Nephron (organoid): ENCODE data around the gene DNAJB11.
"Not testable (repeated sequence)": the region's sequence is repeated elsewhere in the genome, so short reads cannot be mapped to it uniquely, and the experiment has no call there.

Experiments
- H3K27ac Mint-ChIP-seq, 3 experiments: 2 replicates each; pipeline ENCODE4 v1.8.0; 2020; ENCODE audit warnings: mixed read lengths in 3 of 3, mild to moderate bottlenecking in 2 of 3, moderate library complexity in 1 of 3
- H3K27me3 Mint-ChIP-seq: 2 replicates; pipeline ENCODE4 v1.8.0; 2021; ENCODE audit warnings: low read depth, mild to moderate bottlenecking, moderate library complexity, mixed read lengths
- H3K36me3 Mint-ChIP-seq: 2 replicates; pipeline ENCODE4 v1.8.0; 2020; ENCODE audit warnings: low read depth, mixed read lengths
- H3K4me1 Mint-ChIP-seq: 2 replicates; pipeline ENCODE4 v1.8.0; 2020; ENCODE audit warnings: mixed read lengths
- H3K4me3 Mint-ChIP-seq, 3 experiments: 2 replicates each; pipeline ENCODE4 v1.8.0; 2020; ENCODE audit warnings: mild to moderate bottlenecking in 3 of 3, mixed read lengths in 3 of 3, moderate library complexity in 2 of 3
- H3K9me3 Mint-ChIP-seq: 2 replicates; pipeline ENCODE4 v1.8.0; 2020; ENCODE audit warnings: mixed read lengths
- CTCF ChIP-seq, 3 experiments: fragments of 200-600 bp; sonication (generic); IDR thresholded peaks; one replicate each; pipeline ENCODE4 v1.5.0; 2021; ENCODE audit warnings: antibody characterized with exemption in 3 of 3; ENCODE audit not compliant: unreplicated experiment in 3 of 3

The DNAJB11 gene

GRCh38 chr3:186525369-186526255 is 44.9 kb upstream of the DNAJB11 start:
- Mint-ChIP-seq H3K4me1 (peaks cover 6% of the 10 kb centered on the region), H3K9me3 (no peaks in the 10 kb centered on the region), H3K36me3 (no peaks in the 10 kb centered on the region), H3K4me3 (no peak overlapping the region), H3K27me3 (peaks cover 15% of the 10 kb centered on the region), H3K27ac (peak overlapping the region in 1 of 3 experiments; percentile 59)
- no peak for TF ChIP-seq CTCF (IDR thresholded peaks at IDR 0.05; ENCODE audit: unreplicated experiment in 3 of 3)

- peaks cover under 1% of the 10 kb centered on the region for H3K4me1 Mint-ChIP-seq
- H3K27ac Mint-ChIP-seq: no peak overlapping the region
- H3K4me3 Mint-ChIP-seq: no peak overlapping the region
- H3K27me3 Mint-ChIP-seq: peaks cover 15% of the 10 kb centered on the region
- no peak for TF ChIP-seq CTCF (IDR thresholded peaks at IDR 0.05; ENCODE audit: unreplicated experiment in 3 of 3)
- no peaks in the 10 kb centered on the region for H3K36me3 Mint-ChIP-seq
- no peaks in the 10 kb centered on the region for H3K9me3 Mint-ChIP-seq
These were observed 44.3 kb upstream of the DNAJB11 start for GRCh38 chr3:186526256-186526606.

- H3K4me3 Mint-ChIP-seq: no peak overlapping the region
- no peaks in the 10 kb centered on the region for H3K36me3 Mint-ChIP-seq
- H3K4me1 Mint-ChIP-seq: no peaks in the 10 kb centered on the region
- H3K27ac Mint-ChIP-seq: no peak overlapping the region
- peaks cover 15% of the 10 kb centered on the region for H3K27me3 Mint-ChIP-seq
- no peak for TF ChIP-seq CTCF (IDR thresholded peaks at IDR 0.05; ENCODE audit: unreplicated experiment in 3 of 3)
- H3K9me3 Mint-ChIP-seq: no peaks in the 10 kb centered on the region
These were observed 41.1 kb upstream of the DNAJB11 start for GRCh38 chr3:186529201-186529999.

- no peak for TF ChIP-seq CTCF (IDR thresholded peaks at IDR 0.05; ENCODE audit: unreplicated experiment in 3 of 3)
- H3K27ac Mint-ChIP-seq: peak overlapping the region in 2 of 3 experiments; percentile 14 to 69
- H3K27me3 Mint-ChIP-seq: peaks cover 13% of the 10 kb centered on the region
- H3K9me3 Mint-ChIP-seq: no peaks in the 10 kb centered on the region
- no peaks in the 10 kb centered on the region for H3K4me1 Mint-ChIP-seq
- H3K4me3 Mint-ChIP-seq: no peak overlapping the region
- H3K36me3 Mint-ChIP-seq: no peaks in the 10 kb centered on the region
These were observed 40.1 kb upstream of the DNAJB11 start for GRCh38 chr3:186530415-186530814.

- Mint-ChIP-seq H3K27me3 (peaks cover 11% of the 10 kb centered on the region), H3K27ac (peak overlapping the region in 1 of 3 experiments; percentile 93)
- not testable (repeated sequence) for H3K4me1 Mint-ChIP-seq, H3K9me3 Mint-ChIP-seq, H3K36me3 Mint-ChIP-seq, H3K4me3 Mint-ChIP-seq
These were observed 38.8 kb upstream of the DNAJB11 start for GRCh38 chr3:186531694-186532093.

GRCh38 chr3:186532598-186533072 is 37.9 kb upstream of the DNAJB11 start:
- H3K4me1 Mint-ChIP-seq: no peaks in the 10 kb centered on the region
- peaks cover 7% of the 10 kb centered on the region for H3K27me3 Mint-ChIP-seq
- no peak overlapping the region for H3K4me3 Mint-ChIP-seq
- H3K27ac Mint-ChIP-seq: peak overlapping the region; percentile 32 to 93 (median 63)
- H3K36me3 Mint-ChIP-seq: no peaks in the 10 kb centered on the region
- H3K9me3 Mint-ChIP-seq: no peaks in the 10 kb centered on the region
- no peak for TF ChIP-seq CTCF (IDR thresholded peaks at IDR 0.05; ENCODE audit: unreplicated experiment in 3 of 3)
